Right lobe of liver (tissue), 4 donors: ENCODE results near the gene PTRHD1.

Experiments used
- CTCF ChIP-seq, 4 donors: fragments of 200-600 bp in 3 of 4; fragments of 450-650 bp in 1 of 4; IDR thresholded peaks; one replicate each; pipeline versions ENCODE4 v1.5.1 to v1.8.0; 2016 to 2022; ENCODE audit warnings: antibody characterized with exemption in 4 of 4, mild to moderate bottlenecking in 2 of 4
- POLR2A ChIP-seq: fragments of 450-650 bp; IDR thresholded peaks from one replicate; pipeline ENCODE4 v1.6.1; 2017; ENCODE audit warnings: antibody characterized with exemption, mild to moderate bottlenecking
- donor health status: DM: no; HTN: no; CAD: no.
- donor health status: DM: no; HTN: no; CAD: no.
- donor health status: DM: no; HTN: yes; CAD: no.

GRCh38 chr2:24744356-24744755, 48.8 kb downstream of the PTRHD1 start:
- TF ChIP-seq CTCF (IDR thresholded peaks at IDR 0.05) (no peak), POLR2A (no peak)
